ENCODE results near the gene TMEM108.
"Not testable (repeated sequence)": the region's sequence is repeated elsewhere in the genome, so short reads cannot be mapped to it uniquely, and the experiment has no call there.

GRCh38 chr3:133005032-133005431, 33.2 kb upstream of the TMEM108 start:
- TF ChIP-seq POLR2A (IDR thresholded peaks at IDR 0.05; ENCODE audit: low read depth, low read length); POLR2AphosphoS5 (IDR thresholded peaks at IDR 0.05; ENCODE audit: low read depth, low read length); SPI1 (IDR thresholded peaks at IDR 0.05; ENCODE audit: low read depth, low read length); TAF1 (IDR thresholded peaks at IDR 0.05; ENCODE audit: low read depth, low read length); PAX5 (IDR thresholded peaks at IDR 0.05; ENCODE audit: insufficient read depth, low read length, severe bottlenecking); POU2F2 (IDR thresholded peaks at IDR 0.05; ENCODE audit: low read depth, low read length): not testable (repeated sequence)
